M059J (cell line): ENCODE results near the gene MMP24. TPM values are rescaled to one million over a fixed set of nuclear protein-coding genes. Genes with fewer than 3 reads are reported as not detected.
"Not testable (repeated sequence)": the region's sequence is repeated elsewhere in the genome, so short reads cannot be mapped to it uniquely, and the experiment has no call there.

Experiments used
- DNase-seq: peaks from one replicate; pipeline ENCODE4 v3.0.0-alpha.2; 2012; ENCODE audit warnings: low read depth
- total RNA-seq: library from RNA; depleted of rRNA; stranded (reverse); fragments of >200 nt; shearing (Covaris generic); gene quantifications from 2 replicates; pipeline ENCODE4 v1.2.3, GENCODE V29; 2014

MMP24 gene
- total RNA-seq, 1 experiment from 2014 or later: 4.4 TPM

GRCh38 chr20:35216541-35216940, 9.9 kb upstream of the MMP24 start:
- DNase-seq: peak; percentile 44

- DNase-seq: no peak
Observed at GRCh38 chr20:35223941-35224340, 2.5 kb upstream of the MMP24 start.

GRCh38 chr20:35224536-35224935, 2.0 kb upstream of the MMP24 start:
- no peak for DNase-seq

GRCh38 chr20:35225319-35226125, 968 bp upstream of the MMP24 start:
- no peak for DNase-seq

GRCh38 chr20:35226884-35227681, 593 bp downstream of the MMP24 start:
- DNase-seq: peak; percentile 61

- peak; percentile 84 for DNase-seq
Observed at GRCh38 chr20:35232575-35232974, 6.1 kb downstream of the MMP24 start.

GRCh38 chr20:35235881-35236280, 9.4 kb downstream of the MMP24 start:
- no peak for DNase-seq

- DNase-seq: peak; percentile 30
Observed at GRCh38 chr20:35237486-35237885, 11.0 kb downstream of the MMP24 start.

- no peak for DNase-seq
Observed at GRCh38 chr20:35238170-35238569, 11.7 kb downstream of the MMP24 start.

- DNase-seq: no peak
Observed at GRCh38 chr20:35238735-35239134, 12.2 kb downstream of the MMP24 start.

GRCh38 chr20:35240083-35240810, 13.8 kb downstream of the MMP24 start:
- no peak for DNase-seq

GRCh38 chr20:35240811-35241293, 14.4 kb downstream of the MMP24 start:
- no peak for DNase-seq

- no peak for DNase-seq
Observed at GRCh38 chr20:35243317-35243716, 16.8 kb downstream of the MMP24 start.

GRCh38 chr20:35243986-35244385, 17.5 kb downstream of the MMP24 start:
- DNase-seq: no peak

GRCh38 chr20:35246723-35247122, 20.2 kb downstream of the MMP24 start:
- DNase-seq: no peak

- no peak for DNase-seq
Observed at GRCh38 chr20:35248641-35249475, 22.4 kb downstream of the MMP24 start.

- no peak for DNase-seq
Observed at GRCh38 chr20:35251613-35251940, 25.1 kb downstream of the MMP24 start.

GRCh38 chr20:35252037-35252461, 25.6 kb downstream of the MMP24 start:
- DNase-seq: peak; percentile 63

- not testable (repeated sequence) for DNase-seq
Observed at GRCh38 chr20:35252598-35252997, 26.1 kb downstream of the MMP24 start.

- DNase-seq: no peak
Observed at GRCh38 chr20:35253010-35253409, 26.5 kb downstream of the MMP24 start.

GRCh38 chr20:35254448-35254999, 28.0 kb downstream of the MMP24 start:
- DNase-seq: no peak
